NCI-H1417 (cell line): ENCODE results near the gene ZNF230.

ENCODE experiments used
- DNase-seq, 3 experiments: peaks; one replicate each; lab custom pipeline; 2025; lab: John Stamatoyannopoulos, UW

ZNF230 gene

GRCh38 chr19:44042147-44042546, 39.4 kb downstream of the ZNF230 start:
- no peak for DNase-seq

- DNase-seq = peak; percentile 36 to 54 (median 49)
Observed at GRCh38 chr19:44050740-44051649, 48.2 kb downstream of the ZNF230 start.

- peak; percentile 87 to 99 (median 95) for DNase-seq
Observed at GRCh38 chr19:44051650-44052402, 49.1 kb downstream of the ZNF230 start, which contains the start of gene ZNF223. Gene ZNF223, plus strand, starts transcription at chr19:44052036. Its CDS starts 3,141 bp downstream, at chr19:44055177.

GRCh38 chr19:44055870-44056269, 53.1 kb downstream of the ZNF230 start:
- no peak for DNase-seq

DNA sequence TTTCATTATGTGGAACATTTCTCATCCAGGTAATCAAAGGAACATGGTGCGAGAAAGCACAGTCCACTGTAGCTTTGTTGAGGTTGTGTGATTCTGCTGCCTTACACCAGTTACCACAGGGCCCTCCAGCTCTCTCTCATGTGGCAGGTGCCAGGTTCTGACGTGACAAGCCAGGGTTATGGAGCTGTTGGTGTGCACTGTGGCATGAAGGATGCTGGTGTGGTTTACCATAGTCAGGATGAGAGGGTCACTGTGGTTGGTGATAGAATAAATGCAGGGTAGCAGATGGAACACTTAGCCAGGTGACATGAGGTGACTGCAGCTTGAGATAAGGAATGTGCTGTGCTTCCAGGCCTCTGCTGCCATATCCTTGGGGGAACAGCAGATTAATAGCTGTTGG, 56.5 kb downstream of the ZNF230 start:
- no peak for DNase-seq

DNA sequence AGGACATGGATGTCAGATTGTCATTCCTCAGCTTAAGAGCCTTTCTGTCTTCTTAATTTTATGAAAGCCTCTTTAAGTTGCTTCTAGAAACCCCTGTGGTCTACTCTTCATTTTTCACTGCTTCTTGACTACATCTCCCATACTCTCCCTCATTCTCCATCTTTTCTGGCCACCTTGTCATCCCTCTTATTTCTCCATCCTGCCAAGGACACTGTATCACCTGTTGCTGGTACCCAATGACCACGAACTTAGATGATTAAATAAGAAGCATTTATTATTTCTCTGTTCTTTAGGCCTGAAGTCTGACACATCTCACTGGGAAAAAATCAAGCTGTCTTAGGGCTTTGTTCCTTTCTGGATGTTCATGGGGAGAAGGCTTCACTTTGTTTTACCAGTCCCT, 58.3 kb downstream of the ZNF230 start:
- DNase-seq = no peak
